ENCODE measurements around the gene UMAD1.

The UMAD1 gene

DNA sequence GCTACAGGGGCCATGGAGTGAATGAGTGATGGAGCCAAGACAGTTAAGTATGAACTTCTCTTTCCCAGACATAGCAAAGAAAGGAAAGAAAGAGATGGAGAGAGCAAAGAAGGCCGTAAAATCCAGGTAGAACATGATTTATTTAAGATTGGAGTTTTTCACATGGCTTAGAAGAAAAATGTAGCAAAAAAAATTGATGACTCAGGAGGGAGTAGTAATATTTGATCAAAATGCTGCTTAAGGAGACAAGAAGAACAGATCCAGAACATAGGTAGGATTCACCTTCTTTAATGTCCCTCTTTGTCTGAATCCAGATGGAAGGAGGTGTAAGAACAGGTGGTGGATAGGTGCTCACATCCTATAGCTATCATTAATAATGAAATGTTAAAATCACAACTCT lies 277.0 kb downstream of the UMAD1 start:
- TF ChIP-seq, protein P1, sequence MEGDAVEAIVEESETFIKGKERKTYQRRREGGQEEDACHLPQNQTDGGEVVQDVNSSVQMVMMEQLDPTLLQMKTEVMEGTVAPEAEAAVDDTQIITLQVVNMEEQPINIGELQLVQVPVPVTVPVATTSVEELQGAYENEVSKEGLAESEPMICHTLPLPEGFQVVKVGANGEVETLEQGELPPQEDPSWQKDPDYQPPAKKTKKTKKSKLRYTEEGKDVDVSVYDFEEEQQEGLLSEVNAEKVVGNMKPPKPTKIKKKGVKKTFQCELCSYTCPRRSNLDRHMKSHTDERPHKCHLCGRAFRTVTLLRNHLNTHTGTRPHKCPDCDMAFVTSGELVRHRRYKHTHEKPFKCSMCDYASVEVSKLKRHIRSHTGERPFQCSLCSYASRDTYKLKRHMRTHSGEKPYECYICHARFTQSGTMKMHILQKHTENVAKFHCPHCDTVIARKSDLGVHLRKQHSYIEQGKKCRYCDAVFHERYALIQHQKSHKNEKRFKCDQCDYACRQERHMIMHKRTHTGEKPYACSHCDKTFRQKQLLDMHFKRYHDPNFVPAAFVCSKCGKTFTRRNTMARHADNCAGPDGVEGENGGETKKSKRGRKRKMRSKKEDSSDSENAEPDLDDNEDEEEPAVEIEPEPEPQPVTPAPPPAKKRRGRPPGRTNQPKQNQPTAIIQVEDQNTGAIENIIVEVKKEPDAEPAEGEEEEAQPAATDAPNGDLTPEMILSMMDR (IDR thresholded peaks at IDR 0.05), result no peak

DNA sequence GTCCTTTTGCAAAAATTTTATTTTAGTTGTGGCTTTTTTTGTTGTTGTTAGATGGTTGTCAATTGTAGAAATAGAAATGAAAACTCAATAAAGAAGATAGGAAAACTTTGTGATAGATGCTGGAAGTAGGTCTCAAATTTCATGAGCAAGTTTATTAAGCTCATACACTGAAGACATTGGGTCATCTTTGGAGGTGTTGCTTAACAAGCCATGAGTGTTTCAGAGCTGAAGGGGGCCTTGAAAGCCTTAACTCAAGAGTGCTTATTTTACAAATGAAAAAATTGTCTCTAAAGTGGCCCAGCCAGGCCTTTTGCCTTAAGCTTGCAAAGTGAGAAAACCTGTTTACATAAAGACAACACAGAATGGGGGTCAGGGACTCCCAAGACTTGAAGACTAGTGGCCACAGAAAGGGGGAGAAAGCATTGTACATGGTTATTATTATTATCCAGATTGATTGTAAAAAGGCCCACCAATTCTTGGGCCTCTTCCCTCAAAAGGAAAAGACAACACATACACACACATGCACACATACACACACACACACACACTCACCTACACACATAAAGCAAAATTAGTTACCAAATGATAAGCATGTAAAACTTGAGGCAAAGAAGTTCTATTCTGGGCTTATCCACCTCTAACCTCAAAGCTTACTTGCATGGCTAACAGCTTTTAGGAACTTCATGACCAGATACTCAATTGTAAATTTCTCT lies 278.3 kb downstream of the UMAD1 start:
- TF ChIP-seq, protein P1 (IDR thresholded peaks at IDR 0.05), result no peak

DNA sequence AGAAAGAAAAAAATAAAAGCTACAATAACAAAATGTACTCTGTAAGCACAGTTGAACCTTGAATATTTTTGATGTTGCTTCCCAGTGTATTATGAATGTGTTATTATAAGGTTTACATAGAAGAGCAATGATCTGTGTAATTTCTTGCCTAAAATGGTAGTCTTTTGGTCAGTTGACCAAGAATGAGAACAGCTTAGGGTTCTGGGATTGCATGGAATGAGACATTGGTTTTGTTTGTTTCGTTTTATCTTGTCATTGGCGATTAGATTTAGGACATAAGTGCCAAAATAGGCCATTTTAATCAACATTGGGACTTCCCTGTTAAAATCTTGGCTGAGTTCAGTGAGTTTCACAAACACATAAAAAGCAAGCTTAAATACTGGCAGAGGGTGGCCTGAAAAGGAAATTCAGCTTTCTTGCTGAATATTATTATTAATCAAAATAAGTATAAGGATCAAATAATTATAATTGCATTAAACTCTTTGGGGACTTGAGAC lies 278.9 kb downstream of the UMAD1 start:
- TF ChIP-seq, protein P1 (IDR thresholded peaks at IDR 0.05), result no peak

DNA sequence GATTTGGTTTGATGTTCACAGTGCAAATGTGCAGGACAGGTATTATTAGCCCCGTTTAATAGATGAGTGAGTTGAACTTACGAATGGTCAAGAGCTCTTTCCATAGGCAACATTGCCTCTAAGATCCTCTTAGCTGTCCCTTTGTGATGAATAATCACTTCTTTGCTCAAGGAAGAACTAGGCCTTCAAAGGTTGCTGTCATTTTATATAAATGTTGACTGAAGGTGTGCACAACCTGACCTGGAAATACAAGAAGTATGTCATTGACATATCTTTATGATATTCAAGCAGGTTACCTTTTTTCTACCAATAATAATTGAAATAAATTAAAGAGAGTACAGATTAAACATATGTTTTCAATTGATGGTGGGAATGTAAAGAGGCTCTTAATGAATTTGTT lies 279.5 kb downstream of the UMAD1 start:
- TF ChIP-seq, protein P1 (IDR thresholded peaks at IDR 0.05), result no peak

DNA sequence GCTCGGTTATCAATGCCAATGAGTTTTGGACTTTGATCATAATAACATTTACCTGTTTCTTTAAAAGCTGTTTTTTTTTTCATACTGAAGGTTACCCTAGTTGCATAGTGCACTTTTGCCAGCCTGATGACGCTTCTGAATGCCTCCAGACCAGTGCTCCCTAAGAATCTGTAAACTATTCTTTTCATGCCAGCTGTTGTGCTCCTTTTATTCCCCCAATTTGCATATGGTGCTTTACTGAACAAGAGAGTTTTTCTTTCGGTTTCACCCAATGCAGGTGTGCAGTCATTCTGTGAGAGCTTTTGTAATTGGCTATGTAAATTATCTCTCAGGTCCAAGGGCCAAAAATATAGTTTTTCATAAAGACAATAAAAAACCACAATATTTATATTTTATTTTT lies 279.9 kb downstream of the UMAD1 start:
- TF ChIP-seq, protein P1 (IDR thresholded peaks at IDR 0.05), result no peak

DNA sequence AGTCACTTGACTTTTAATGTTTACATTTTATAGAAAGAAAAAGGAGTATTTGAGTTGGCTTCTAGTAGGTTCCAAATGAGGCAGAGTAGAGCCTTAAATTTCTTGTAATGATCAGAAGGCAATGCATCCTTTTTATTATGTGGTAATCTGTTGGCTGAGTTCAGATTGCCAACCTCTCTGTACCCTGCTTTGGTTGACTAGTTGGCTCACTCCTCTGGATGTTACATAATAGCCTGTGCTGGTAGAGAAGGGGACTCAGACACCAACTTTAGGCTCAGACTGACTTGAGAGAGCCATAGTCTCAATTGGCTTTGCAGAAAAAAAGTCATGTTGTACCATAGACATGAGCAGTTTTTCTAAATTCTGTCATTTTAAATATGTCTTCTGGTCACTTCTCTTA lies 281.3 kb downstream of the UMAD1 start:
- TF ChIP-seq, protein P1 (IDR thresholded peaks at IDR 0.05), result no peak

DNA sequence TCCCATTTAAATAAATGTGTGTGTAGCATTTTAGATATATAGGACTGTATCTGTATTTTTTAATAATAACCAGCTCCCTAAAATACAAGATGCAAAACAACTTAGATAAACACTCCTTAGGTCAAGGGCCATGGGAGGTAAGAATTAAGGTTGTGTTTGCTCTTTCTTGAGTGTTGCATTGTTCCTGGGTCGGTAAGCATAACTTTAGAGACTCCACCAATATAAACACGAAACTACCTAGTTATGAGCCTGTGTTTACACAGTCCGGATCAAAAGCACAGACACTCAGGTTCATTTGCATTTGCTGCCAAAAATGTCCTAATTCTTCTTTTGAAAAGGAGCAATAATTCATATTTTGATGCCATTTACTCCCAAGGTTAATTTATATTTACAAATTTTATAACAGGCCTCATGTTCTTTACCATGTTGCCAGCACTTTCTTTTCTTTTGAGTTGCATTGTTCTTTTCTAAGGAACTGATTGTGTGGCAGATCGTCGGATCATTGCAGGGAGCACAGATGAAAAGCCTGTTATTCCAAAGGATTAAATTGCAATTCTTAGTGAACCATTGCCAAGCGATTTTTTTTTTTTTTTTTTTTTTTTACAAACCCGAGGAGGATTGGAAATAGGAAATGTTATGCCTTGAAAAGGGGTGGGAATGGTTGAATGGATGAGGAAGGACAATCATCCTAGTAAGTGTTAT lies 282.3 kb downstream of the UMAD1 start:
- TF ChIP-seq, protein P1 (IDR thresholded peaks at IDR 0.05), result no peak
